Mesothelial cell of epicardium (in vitro differentiated cells): ENCODE measurements around the gene UQCR11. TPM values are rescaled to one million over a fixed set of nuclear protein-coding genes. Genes with fewer than 3 reads are reported as not detected.

ENCODE experiments used
- DNase-seq, 2 experiments: peaks; one replicate each; pipeline ENCODE4 v3.0.0; 2021; ENCODE audit warnings: low spot score in 2 of 2; ENCODE audit not compliant: unreplicated experiment in 2 of 2
- H3K27ac Mint-ChIP-seq: 2 replicates; pipeline ENCODE4 v1.8.0; 2021; ENCODE audit warnings: mixed read lengths
- H3K27me3 Mint-ChIP-seq: 2 replicates; pipeline ENCODE4 v1.8.0; 2021; ENCODE audit warnings: low read depth, mixed read lengths
- H3K36me3 Mint-ChIP-seq: 2 replicates; pipeline ENCODE4 v1.8.0; 2021; ENCODE audit warnings: mixed read lengths
- H3K4me1 Mint-ChIP-seq: 2 replicates; pipeline ENCODE4 v1.8.0; 2021; ENCODE audit warnings: mixed read lengths
- H3K4me3 Mint-ChIP-seq: 2 replicates; pipeline ENCODE4 v1.8.0; 2021; ENCODE audit warnings: mild to moderate bottlenecking, moderate library complexity, mixed read lengths
- H3K9me3 Mint-ChIP-seq: 2 replicates; pipeline ENCODE4 v1.8.0; 2021; ENCODE audit warnings: mixed read lengths
- total RNA-seq: library from RNA; stranded (reverse); gene quantifications from 3 replicates; pipeline ENCODE4 v1.2.1, GENCODE V29; 2021
- TF ChIP-seq, protein P1 (sequence below): fragments of 200-600 bp; sonication (generic); IDR thresholded peaks from one replicate; pipeline ENCODE4 v1.5.0; 2021; ENCODE audit warnings: antibody characterized with exemption; ENCODE audit not compliant: unreplicated experiment

The UQCR11 gene
- total RNA-seq, 1 donor from 2014 or later: 143 TPM

DNA sequence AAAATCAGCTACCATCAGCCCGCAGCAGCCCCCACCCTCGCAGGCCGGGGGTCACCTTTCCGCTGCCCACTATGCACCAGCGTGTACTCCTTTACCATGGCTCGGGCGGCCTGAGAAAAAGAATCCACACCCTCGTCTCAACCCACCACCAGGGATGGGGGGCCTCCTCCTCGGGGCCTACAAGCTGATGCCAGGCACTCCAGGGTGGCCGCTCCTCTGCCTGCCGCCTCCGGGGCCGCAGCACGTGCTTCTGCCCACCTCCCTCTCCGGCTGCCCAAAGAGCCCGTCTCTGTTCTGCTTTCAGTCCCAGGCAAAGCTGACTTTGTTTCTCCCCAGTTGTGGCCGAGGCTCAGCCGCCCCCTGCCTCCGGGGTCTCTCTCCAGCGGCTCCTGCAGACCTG is 26.0 kb downstream of the UQCR11 start:
- Mint-ChIP-seq H3K4me3 (no peak overlapping the region), H3K27ac (no peak overlapping the region), H3K4me1 (no peaks in the 10 kb centered on the region), H3K36me3 (peaks cover 22% of the 10 kb centered on the region), H3K9me3 (no peaks in the 10 kb centered on the region), H3K27me3 (no peaks in the 10 kb centered on the region)
- DNase-seq: no peak
- TF ChIP-seq, protein P1, sequence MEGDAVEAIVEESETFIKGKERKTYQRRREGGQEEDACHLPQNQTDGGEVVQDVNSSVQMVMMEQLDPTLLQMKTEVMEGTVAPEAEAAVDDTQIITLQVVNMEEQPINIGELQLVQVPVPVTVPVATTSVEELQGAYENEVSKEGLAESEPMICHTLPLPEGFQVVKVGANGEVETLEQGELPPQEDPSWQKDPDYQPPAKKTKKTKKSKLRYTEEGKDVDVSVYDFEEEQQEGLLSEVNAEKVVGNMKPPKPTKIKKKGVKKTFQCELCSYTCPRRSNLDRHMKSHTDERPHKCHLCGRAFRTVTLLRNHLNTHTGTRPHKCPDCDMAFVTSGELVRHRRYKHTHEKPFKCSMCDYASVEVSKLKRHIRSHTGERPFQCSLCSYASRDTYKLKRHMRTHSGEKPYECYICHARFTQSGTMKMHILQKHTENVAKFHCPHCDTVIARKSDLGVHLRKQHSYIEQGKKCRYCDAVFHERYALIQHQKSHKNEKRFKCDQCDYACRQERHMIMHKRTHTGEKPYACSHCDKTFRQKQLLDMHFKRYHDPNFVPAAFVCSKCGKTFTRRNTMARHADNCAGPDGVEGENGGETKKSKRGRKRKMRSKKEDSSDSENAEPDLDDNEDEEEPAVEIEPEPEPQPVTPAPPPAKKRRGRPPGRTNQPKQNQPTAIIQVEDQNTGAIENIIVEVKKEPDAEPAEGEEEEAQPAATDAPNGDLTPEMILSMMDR: no peak

DNA sequence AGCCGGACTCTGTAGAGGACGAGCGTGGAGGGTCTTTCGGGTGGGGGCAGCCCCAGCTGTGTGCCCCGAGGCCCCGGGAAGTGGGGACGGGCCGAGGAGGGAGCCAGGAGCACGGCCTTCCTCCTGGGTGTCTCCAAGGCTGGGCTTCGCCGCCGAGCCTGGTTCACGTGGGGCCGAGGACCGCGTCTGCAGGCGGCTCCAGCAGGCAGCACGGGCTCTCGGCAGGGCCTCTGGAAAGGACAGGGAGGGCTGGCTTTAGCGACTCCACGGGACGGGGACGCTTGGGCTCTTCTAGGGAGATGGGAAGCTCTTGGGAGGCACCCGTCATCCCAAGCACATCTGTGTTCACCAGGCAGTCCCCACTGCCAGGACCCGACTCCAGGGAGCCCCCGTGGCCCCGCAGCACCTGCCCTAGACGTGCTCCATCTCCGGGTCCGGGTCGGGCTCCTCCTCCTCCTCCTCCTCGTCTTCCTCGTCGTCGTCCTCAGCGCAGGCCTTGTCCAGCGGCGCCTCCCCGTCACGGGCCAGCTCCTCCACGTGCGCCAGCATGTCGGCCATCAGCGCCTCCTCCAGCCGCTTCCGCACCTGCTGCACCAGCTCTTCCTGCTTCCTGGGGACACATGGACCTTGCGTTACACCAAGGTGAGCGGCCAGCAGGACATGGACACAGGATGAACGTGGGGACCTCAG is 27.2 kb downstream of the UQCR11 start:
- peaks cover 17% of the 10 kb centered on the region for H3K36me3 Mint-ChIP-seq
- no peaks in the 10 kb centered on the region for H3K27me3 Mint-ChIP-seq
- no peak overlapping the region for H3K27ac Mint-ChIP-seq
- TF ChIP-seq, protein P1: no peak
- H3K9me3 Mint-ChIP-seq: no peaks in the 10 kb centered on the region
- no peak overlapping the region for H3K4me3 Mint-ChIP-seq
- H3K4me1 Mint-ChIP-seq: no peaks in the 10 kb centered on the region
- no peak for DNase-seq

DNA sequence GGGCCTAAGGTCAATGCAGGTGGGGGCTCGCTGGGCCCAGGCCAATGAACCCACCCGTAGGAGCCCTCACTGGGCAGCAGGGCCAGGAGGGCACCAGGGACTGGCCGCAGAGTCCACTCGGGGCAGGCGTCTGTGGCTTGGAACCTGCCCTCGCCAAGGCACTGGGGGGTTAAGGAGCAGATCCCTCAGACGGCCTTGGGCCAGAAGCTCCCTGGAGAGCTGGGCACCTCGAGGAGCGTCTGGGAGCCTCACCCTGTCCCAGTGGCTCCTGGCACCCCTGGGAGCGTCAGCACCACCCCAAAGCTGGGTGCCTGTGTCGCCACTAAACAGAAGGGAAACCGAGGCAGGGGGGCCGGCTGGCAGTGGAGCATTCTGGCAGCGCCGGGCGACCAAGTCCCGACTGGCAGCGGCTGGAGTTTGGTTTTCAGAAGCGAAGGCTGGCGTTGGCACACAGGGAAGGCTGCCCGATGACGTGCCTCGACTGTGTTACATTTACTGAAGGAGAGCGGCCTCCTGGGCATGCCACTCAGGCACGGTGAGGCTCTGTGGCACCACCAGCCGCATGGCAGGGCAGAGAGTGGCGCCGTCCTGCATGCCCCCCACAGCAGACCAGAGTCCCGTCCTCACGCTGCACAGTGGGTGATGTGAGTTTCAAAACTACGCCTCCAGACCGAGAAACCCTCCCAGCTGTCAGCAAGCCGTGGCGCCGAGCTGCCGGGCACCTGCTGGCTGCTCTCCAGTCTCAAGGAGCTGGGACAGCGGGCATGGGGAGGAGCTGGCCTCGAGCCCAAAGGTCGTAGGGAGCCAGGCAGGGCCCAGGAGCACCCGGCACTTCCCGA is 28.0 kb downstream of the UQCR11 start:
- Mint-ChIP-seq H3K9me3 (no peaks in the 10 kb centered on the region), H3K4me1 (no peaks in the 10 kb centered on the region), H3K27me3 (no peaks in the 10 kb centered on the region), H3K4me3 (no peak overlapping the region), H3K36me3 (peaks cover 15% of the 10 kb centered on the region), H3K27ac (no peak overlapping the region)
- no peak for DNase-seq
- TF ChIP-seq, protein P1: no peak

DNA sequence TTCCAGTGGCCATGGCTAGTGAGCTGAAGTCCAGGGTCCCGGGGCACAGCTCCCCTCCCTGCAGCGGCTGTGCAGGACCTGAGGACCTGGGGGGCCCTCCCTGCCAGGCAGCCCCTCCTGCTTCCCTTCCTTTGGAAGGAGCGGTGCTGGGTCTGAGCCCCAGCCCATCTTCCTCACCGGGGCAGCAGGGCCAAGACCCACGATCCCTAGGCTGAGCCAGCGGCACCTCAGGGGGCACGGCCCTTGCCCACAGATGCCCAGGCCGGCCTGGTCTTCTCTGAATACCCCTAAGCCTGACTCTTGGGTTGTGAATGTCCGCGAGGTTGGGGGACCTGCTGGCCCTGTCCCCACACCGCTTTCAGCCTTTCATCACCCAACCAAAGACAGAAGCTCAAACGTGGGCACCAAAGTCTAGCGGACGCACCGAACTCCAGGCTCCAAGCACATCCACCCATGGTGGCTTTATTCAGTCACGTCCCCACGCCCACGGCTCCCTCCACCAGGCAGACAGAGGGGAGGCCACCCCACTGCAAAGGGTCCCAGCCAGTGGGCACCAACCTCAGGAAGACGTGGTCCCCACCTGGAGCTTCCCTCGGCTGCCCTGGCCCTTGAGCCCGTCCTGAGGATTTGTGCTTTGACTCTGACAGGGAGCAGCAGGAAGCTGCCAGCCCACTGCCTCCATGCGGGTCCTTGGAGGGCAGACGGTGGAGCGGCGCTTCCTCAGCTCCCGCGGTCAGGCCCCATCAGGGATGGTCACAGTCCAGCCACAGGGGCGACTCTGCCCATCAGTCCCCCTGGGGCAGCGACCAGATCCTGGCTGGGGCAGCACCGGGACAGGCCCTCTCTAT is 28.8 kb downstream of the UQCR11 start:
- H3K36me3 Mint-ChIP-seq: peaks cover 13% of the 10 kb centered on the region

More for the DNA sequence above, 28.8 kb downstream of the UQCR11 start:
- Mint-ChIP-seq H3K27me3 (no peaks in the 10 kb centered on the region), H3K4me1 (no peaks in the 10 kb centered on the region), H3K27ac (no peak overlapping the region), H3K9me3 (no peaks in the 10 kb centered on the region), H3K4me3 (no peak overlapping the region)
- TF ChIP-seq, protein P1: no peak
- no peak for DNase-seq
